Measurements from ENCODE around the gene C15orf39. TPM values are rescaled to one million over a fixed set of nuclear protein-coding genes. Genes with fewer than 3 reads are reported as not detected.

C15orf39 gene
- total and polyA plus RNA-seq, 2 of the 13 experiments (the other 11 are each of a cell fraction or from before 2014, with no cell fraction given) = 6.2 to 13.5 TPM

- TF ChIP-seq IRF1 (CRISPR knock-in tag; IDR thresholded peaks at IDR 0.05; ENCODE audit: low read depth) = no peak
- no peak for TF ChIP-seq ZNF296 (CRISPR knock-in tag; conservative IDR thresholded peaks at IDR 0.05)
- 0 out of 2 replicates have a peak, but pooled peaks have one; percentile 29 for TF ChIP-seq GTF3A (CRISPR knock-in tag; conservative IDR thresholded peaks at IDR 0.05)
- no peak for TF ChIP-seq ZNF552 (CRISPR knock-in tag; IDR thresholded peaks at IDR 0.05; ENCODE audit: borderline replicate concordance)
- TF ChIP-seq FOSL1 (CRISPR knock-in tag; IDR thresholded peaks at IDR 0.05; ENCODE audit: borderline replicate concordance) = no peak
- TF ChIP-seq, protein P1, sequence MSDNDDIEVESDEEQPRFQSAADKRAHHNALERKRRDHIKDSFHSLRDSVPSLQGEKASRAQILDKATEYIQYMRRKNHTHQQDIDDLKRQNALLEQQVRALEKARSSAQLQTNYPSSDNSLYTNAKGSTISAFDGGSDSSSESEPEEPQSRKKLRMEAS (IDR thresholded peaks at IDR 0.05) = peak; percentile 45; the same call in 1 of the 2 replicates
- TF ChIP-seq CSRNP2 (CRISPR knock-in tag; conservative IDR thresholded peaks at IDR 0.05; ENCODE audit: low read depth) = no peak
- no peak for TF ChIP-seq ZFP1 (CRISPR knock-in tag; IDR thresholded peaks at IDR 0.05)
- no peak for TF ChIP-seq ZNF773 (CRISPR knock-in tag; IDR thresholded peaks at IDR 0.05; ENCODE audit: borderline replicate concordance)
- TF ChIP-seq REPIN1 (CRISPR knock-in tag; IDR thresholded peaks at IDR 0.05; ENCODE audit: borderline replicate concordance, low read depth) = no peak
- no peak for TF ChIP-seq JUND (CRISPR knock-in tag; IDR thresholded peaks at IDR 0.05)
- no peak for TF ChIP-seq ZNF446 (CRISPR knock-in tag; IDR thresholded peaks at IDR 0.05)
- TF ChIP-seq PRPF4 (IDR thresholded peaks at IDR 0.05; ENCODE audit: low read depth, low read length, poor library complexity, severe bottlenecking) = no peak
- TF ChIP-seq THAP7 (CRISPR knock-in tag; IDR thresholded peaks at IDR 0.05) = no peak
- peak; percentile 68; the same call in 1 of the 2 replicates for TF ChIP-seq KDM3A (CRISPR knock-in tag; IDR thresholded peaks at IDR 0.05; ENCODE audit: low read depth)
- TF ChIP-seq HNRNPLL (IDR thresholded peaks at IDR 0.05; ENCODE audit: low read depth, low read length, poor library complexity, severe bottlenecking) = peak; percentile 30
- TF ChIP-seq ZSCAN9 (CRISPR knock-in tag; IDR thresholded peaks at IDR 0.05; ENCODE audit: borderline replicate concordance) = peak; percentile 43; the same call in 1 of the 2 replicates
- 0 out of 3 replicates have a peak, but pooled peaks have one; percentile 22 for TF ChIP-seq MXI1 (IDR thresholded peaks at IDR 0.05; ENCODE audit: borderline replicate concordance, low read depth, low read length)
- peak; percentile 18; the same call in 1 of the 2 replicates for TF ChIP-seq ZNF350 (CRISPR knock-in tag; IDR thresholded peaks at IDR 0.05; ENCODE audit: borderline replicate concordance, low read depth)
- TF ChIP-seq ZNF451 (CRISPR knock-in tag; IDR thresholded peaks at IDR 0.05) = no peak
- no peak for TF ChIP-seq SNRNP70 (IDR thresholded peaks at IDR 0.05; ENCODE audit: low read depth, low read length)
Measured at GRCh38 chr15:75178171-75178937, 23.3 kb upstream of the C15orf39 start (continued).

All from HepG2 (cell line).